Measurements from ENCODE around the gene SMCO4.

The SMCO4 gene

GRCh38 chr11:93476796-93477195 lies 66.4 kb downstream of the SMCO4 start:
- Histone ChIP-seq H2BK5ac (ENCODE audit: low read length) (peak overlapping the region; percentile 75), H3K9ac (ENCODE audit: low read depth, low read length, poor library complexity) (no peak overlapping the region), H3K4me1 (ENCODE audit: control insufficient read depth in 2 of 2, insufficient read depth in 1 of 2, low read depth in 1 of 2, low read length in 2 of 2) (peaks cover 19 to 26% of the 10 kb centered on the region in 2 donors), H2AK5ac (ENCODE audit: low read depth, low read length) (no peak overlapping the region), H3K4ac (ENCODE audit: low read length) (no peak overlapping the region), H3K4me3 (ENCODE audit: low read length in 2 of 2) (no peak overlapping the region), H3K36me3 (replicated peaks in 1 of 2; ENCODE audit: control insufficient read depth in 2 of 2, insufficient read depth in 2 of 2, low read length in 2 of 2) (no peaks in the 10 kb centered on the region), H3K9me3 (replicated peaks in 1 of 2; ENCODE audit: control insufficient read depth in 2 of 2, insufficient read depth in 1 of 2, low read depth in 1 of 2, low read length in 2 of 2) (peaks cover 5 to 6% of the 10 kb centered on the region in 2 donors), H4K8ac (ENCODE audit: low read depth, low read length) (no peak overlapping the region), H2AFZ (ENCODE audit: low read length) (no peak overlapping the region), H4K91ac (ENCODE audit: low read depth, low read length, poor library complexity) (no peak overlapping the region), H3K27me3 (ENCODE audit: control insufficient read depth in 3 of 3, insufficient read depth in 3 of 3, low read depth in 1 of 3, low read length in 3 of 3) (no peaks in the 10 kb centered on the region), H3K79me1 (ENCODE audit: low read depth, low read length) (peaks cover 3% of the 10 kb centered on the region), H2BK120ac (ENCODE audit: low read depth, low read length) (no peak overlapping the region), H3K18ac (ENCODE audit: low read length) (no peak overlapping the region), H2BK15ac (ENCODE audit: low read length) (no peak overlapping the region), H3K23ac (ENCODE audit: low read depth, low read length, poor library complexity) (no peak overlapping the region), H3K27ac (replicated peaks; ENCODE audit: low read length) (peak overlapping the region; percentile 97), H3K4me2 (ENCODE audit: insufficient read depth, low read length, poor library complexity, severe bottlenecking) (no peak overlapping the region), H2BK12ac (ENCODE audit: low read length) (no peak overlapping the region), H3K14ac (ENCODE audit: low read length) (no peak overlapping the region)
- no CpG with 5 or more reads among the region's 3 CpGs for WGBS, 2 donors (ENCODE audit: extremely low coverage in 2 of 2, insufficient read length in 2 of 2, insufficient replicate concordance in 1 of 2)
- no peak for DNase-seq (ENCODE audit: low spot score)

- DNase-seq (ENCODE audit: low spot score), result no peak
- WGBS, 2 donors (ENCODE audit: extremely low coverage in 2 of 2, insufficient read length in 2 of 2, insufficient replicate concordance in 1 of 2), result no CpG with 5 or more reads among the region's 1 CpG
- no peak overlapping the region for H3K9ac ChIP-seq (ENCODE audit: low read depth, low read length, poor library complexity)
Observed at GRCh38 chr11:93474123-93474522, 69.1 kb downstream of the SMCO4 start.

GRCh38 chr11:93468290-93468689 lies 74.9 kb downstream of the SMCO4 start:
- Histone ChIP-seq H3K14ac (ENCODE audit: low read length) (peak overlapping the region; percentile 77), H3K36me3 (replicated peaks in 1 of 2; ENCODE audit: control insufficient read depth in 2 of 2, insufficient read depth in 2 of 2, low read length in 2 of 2) (no peaks in the 10 kb centered on the region), H3K4me1 (ENCODE audit: control insufficient read depth in 2 of 2, insufficient read depth in 1 of 2, low read depth in 1 of 2, low read length in 2 of 2) (no peaks in the 10 kb centered on the region), H4K91ac (ENCODE audit: low read depth, low read length, poor library complexity) (no peak overlapping the region), H3K79me1 (ENCODE audit: low read depth, low read length) (no peaks in the 10 kb centered on the region), H4K8ac (ENCODE audit: low read depth, low read length) (no peak overlapping the region), H2BK12ac (ENCODE audit: low read length) (no peak overlapping the region), H2BK120ac (ENCODE audit: low read depth, low read length) (no peak overlapping the region), H3K23ac (ENCODE audit: low read depth, low read length, poor library complexity) (no peak overlapping the region), H3K9me3 (replicated peaks in 1 of 2; ENCODE audit: control insufficient read depth in 2 of 2, insufficient read depth in 1 of 2, low read depth in 1 of 2, low read length in 2 of 2) (no peaks in the 10 kb centered on the region), H3K9ac (ENCODE audit: low read depth, low read length, poor library complexity) (no peak overlapping the region), H3K4ac (ENCODE audit: low read length) (no peak overlapping the region), H2BK15ac (ENCODE audit: low read length) (no peak overlapping the region), H3K18ac (ENCODE audit: low read length) (no peak overlapping the region), H2BK5ac (ENCODE audit: low read length) (no peak overlapping the region), H3K4me3 (ENCODE audit: low read length in 2 of 2) (no peak overlapping the region), H3K27me3 (ENCODE audit: control insufficient read depth in 3 of 3, insufficient read depth in 3 of 3, low read depth in 1 of 3, low read length in 3 of 3) (no peaks in the 10 kb centered on the region), H2AK5ac (ENCODE audit: low read depth, low read length) (no peak overlapping the region), H3K4me2 (ENCODE audit: insufficient read depth, low read length, poor library complexity, severe bottlenecking) (no peak overlapping the region), H2AFZ (ENCODE audit: low read length) (no peak overlapping the region), H3K27ac (replicated peaks; ENCODE audit: low read length) (no peak overlapping the region)
- DNase-seq (ENCODE audit: low spot score), result no peak
- WGBS, 2 donors (ENCODE audit: extremely low coverage in 2 of 2, insufficient read length in 2 of 2, insufficient replicate concordance in 1 of 2), result no CpG with 5 or more reads among the region's 5 CpGs

More at GRCh38 chr11:93474123-93474522, 69.1 kb downstream of the SMCO4 start:
- Histone ChIP-seq H4K91ac (ENCODE audit: low read depth, low read length, poor library complexity) (no peak overlapping the region), H2BK15ac (ENCODE audit: low read length) (no peak overlapping the region), H2AFZ (ENCODE audit: low read length) (no peak overlapping the region), H2BK5ac (ENCODE audit: low read length) (no peak overlapping the region), H3K4me2 (ENCODE audit: insufficient read depth, low read length, poor library complexity, severe bottlenecking) (no peak overlapping the region), H3K4me3 (ENCODE audit: low read length in 2 of 2) (no peak overlapping the region), H3K18ac (ENCODE audit: low read length) (no peak overlapping the region), H3K36me3 (replicated peaks in 1 of 2; ENCODE audit: control insufficient read depth in 2 of 2, insufficient read depth in 2 of 2, low read length in 2 of 2) (no peaks in the 10 kb centered on the region), H2AK5ac (ENCODE audit: low read depth, low read length) (no peak overlapping the region), H3K27ac (replicated peaks; ENCODE audit: low read length) (no peak overlapping the region), H3K9me3 (replicated peaks in 1 of 2; ENCODE audit: control insufficient read depth in 2 of 2, insufficient read depth in 1 of 2, low read depth in 1 of 2, low read length in 2 of 2) (peaks cover 5 to 6% of the 10 kb centered on the region in 2 donors), H2BK12ac (ENCODE audit: low read length) (no peak overlapping the region), H3K4me1 (ENCODE audit: control insufficient read depth in 2 of 2, insufficient read depth in 1 of 2, low read depth in 1 of 2, low read length in 2 of 2) (peaks cover 19 to 20% of the 10 kb centered on the region in 2 donors), H3K27me3 (ENCODE audit: control insufficient read depth in 3 of 3, insufficient read depth in 3 of 3, low read depth in 1 of 3, low read length in 3 of 3) (no peaks in the 10 kb centered on the region), H2BK120ac (ENCODE audit: low read depth, low read length) (no peak overlapping the region), H3K23ac (ENCODE audit: low read depth, low read length, poor library complexity) (no peak overlapping the region), H3K4ac (ENCODE audit: low read length) (no peak overlapping the region), H3K79me1 (ENCODE audit: low read depth, low read length) (peaks cover 3% of the 10 kb centered on the region), H3K14ac (ENCODE audit: low read length) (no peak overlapping the region), H4K8ac (ENCODE audit: low read depth, low read length) (no peak overlapping the region)

GRCh38 chr11:93467054-93467453 lies 76.1 kb downstream of the SMCO4 start:
- no CpG with 5 or more reads among the region's 4 CpGs for WGBS, 2 donors (ENCODE audit: extremely low coverage in 2 of 2, insufficient read length in 2 of 2, insufficient replicate concordance in 1 of 2)
- no peak for DNase-seq (ENCODE audit: low spot score)
- H3K4me1 ChIP-seq (ENCODE audit: control insufficient read depth in 2 of 2, insufficient read depth in 1 of 2, low read depth in 1 of 2, low read length in 2 of 2), result no peaks in the 10 kb centered on the region
- no peak overlapping the region for H2BK12ac ChIP-seq (ENCODE audit: low read length)
- H3K9me3 ChIP-seq (replicated peaks in 1 of 2; ENCODE audit: control insufficient read depth in 2 of 2, insufficient read depth in 1 of 2, low read depth in 1 of 2, low read length in 2 of 2), result no peaks in the 10 kb centered on the region
- H3K9ac ChIP-seq (ENCODE audit: low read depth, low read length, poor library complexity), result no peak overlapping the region
- H3K36me3 ChIP-seq (replicated peaks in 1 of 2; ENCODE audit: control insufficient read depth in 2 of 2, insufficient read depth in 2 of 2, low read length in 2 of 2), result no peaks in the 10 kb centered on the region
- no peak overlapping the region for H4K8ac ChIP-seq (ENCODE audit: low read depth, low read length)
- H3K27me3 ChIP-seq (ENCODE audit: control insufficient read depth in 3 of 3, insufficient read depth in 3 of 3, low read depth in 1 of 3, low read length in 3 of 3), result no peaks in the 10 kb centered on the region
- H4K91ac ChIP-seq (ENCODE audit: low read depth, low read length, poor library complexity), result no peak overlapping the region
- H3K27ac ChIP-seq (replicated peaks; ENCODE audit: low read length), result no peak overlapping the region
- no peak overlapping the region for H3K14ac ChIP-seq (ENCODE audit: low read length)
- no peak overlapping the region for H3K4ac ChIP-seq (ENCODE audit: low read length)
- no peak overlapping the region for H2BK120ac ChIP-seq (ENCODE audit: low read depth, low read length)
- no peak overlapping the region for H3K18ac ChIP-seq (ENCODE audit: low read length)
- no peak overlapping the region for H2AFZ ChIP-seq (ENCODE audit: low read length)
- H2AK5ac ChIP-seq (ENCODE audit: low read depth, low read length), result no peak overlapping the region
- no peak overlapping the region for H3K4me3 ChIP-seq (ENCODE audit: low read length in 2 of 2)
- H2BK15ac ChIP-seq (ENCODE audit: low read length), result no peak overlapping the region
- H3K23ac ChIP-seq (ENCODE audit: low read depth, low read length, poor library complexity), result no peak overlapping the region
- no peak overlapping the region for H3K4me2 ChIP-seq (ENCODE audit: insufficient read depth, low read length, poor library complexity, severe bottlenecking)
- no peak overlapping the region for H2BK5ac ChIP-seq (ENCODE audit: low read length)
- no peaks in the 10 kb centered on the region for H3K79me1 ChIP-seq (ENCODE audit: low read depth, low read length)
